ENCODE measurements around the gene TTYH2. TPM values are rescaled to one million over a fixed set of nuclear protein-coding genes. Genes with fewer than 3 reads are reported as not detected.

Gene TTYH2
- total RNA-seq, 1 donor from 2014 or later, result 3.4 TPM

DNA sequence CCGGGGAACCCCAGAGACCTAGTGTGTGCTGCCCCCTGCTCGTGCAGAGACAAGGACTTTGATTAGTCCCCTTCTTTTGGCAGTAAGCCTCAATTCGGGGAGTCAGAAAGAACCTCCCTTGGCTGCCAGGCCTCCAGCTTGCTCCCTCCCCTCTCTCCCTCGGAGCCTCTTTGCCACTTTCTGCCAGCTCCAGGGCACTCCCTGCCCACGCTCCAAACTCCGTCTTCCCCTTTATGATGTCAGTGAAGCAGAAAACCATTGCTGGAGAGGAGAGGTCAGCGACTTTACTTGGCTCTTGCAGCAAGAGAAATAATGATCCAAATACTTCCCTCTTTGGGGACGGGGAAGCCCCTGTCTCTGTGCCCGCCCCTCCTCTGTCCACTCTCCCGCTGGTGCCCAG lies 28.1 kb downstream of the TTYH2 start:
- intact Hi-C loops (cut with DNase I), result loop anchor here (2.0 kb wide), 1 partner anchor 23 kb away; no protein-coding TSS in a partner anchor
- Histone ChIP-seq H3K4me1 (no peaks in the 10 kb centered on the region), H3K9me3 (no peaks in the 10 kb centered on the region), H3K4me3 (no peak overlapping the region), H3K27ac (no peak overlapping the region), H3K27me3 (no peaks in the 10 kb centered on the region), H3K36me3 (no peaks in the 10 kb centered on the region)
- TF ChIP-seq POLR2A (IDR thresholded peaks at IDR 0.05) (no peak), POLR2AphosphoS5 (IDR thresholded peaks at IDR 0.05; ENCODE audit: insufficient read depth in 1 of 2, low read depth in 1 of 2) (no peak)
- TF ChIP-seq, protein P1, sequence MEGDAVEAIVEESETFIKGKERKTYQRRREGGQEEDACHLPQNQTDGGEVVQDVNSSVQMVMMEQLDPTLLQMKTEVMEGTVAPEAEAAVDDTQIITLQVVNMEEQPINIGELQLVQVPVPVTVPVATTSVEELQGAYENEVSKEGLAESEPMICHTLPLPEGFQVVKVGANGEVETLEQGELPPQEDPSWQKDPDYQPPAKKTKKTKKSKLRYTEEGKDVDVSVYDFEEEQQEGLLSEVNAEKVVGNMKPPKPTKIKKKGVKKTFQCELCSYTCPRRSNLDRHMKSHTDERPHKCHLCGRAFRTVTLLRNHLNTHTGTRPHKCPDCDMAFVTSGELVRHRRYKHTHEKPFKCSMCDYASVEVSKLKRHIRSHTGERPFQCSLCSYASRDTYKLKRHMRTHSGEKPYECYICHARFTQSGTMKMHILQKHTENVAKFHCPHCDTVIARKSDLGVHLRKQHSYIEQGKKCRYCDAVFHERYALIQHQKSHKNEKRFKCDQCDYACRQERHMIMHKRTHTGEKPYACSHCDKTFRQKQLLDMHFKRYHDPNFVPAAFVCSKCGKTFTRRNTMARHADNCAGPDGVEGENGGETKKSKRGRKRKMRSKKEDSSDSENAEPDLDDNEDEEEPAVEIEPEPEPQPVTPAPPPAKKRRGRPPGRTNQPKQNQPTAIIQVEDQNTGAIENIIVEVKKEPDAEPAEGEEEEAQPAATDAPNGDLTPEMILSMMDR (IDR thresholded peaks at IDR 0.05), result no peak
- no peak for DNase-seq (ENCODE audit: extremely low spot score in 2 of 2)

DNA sequence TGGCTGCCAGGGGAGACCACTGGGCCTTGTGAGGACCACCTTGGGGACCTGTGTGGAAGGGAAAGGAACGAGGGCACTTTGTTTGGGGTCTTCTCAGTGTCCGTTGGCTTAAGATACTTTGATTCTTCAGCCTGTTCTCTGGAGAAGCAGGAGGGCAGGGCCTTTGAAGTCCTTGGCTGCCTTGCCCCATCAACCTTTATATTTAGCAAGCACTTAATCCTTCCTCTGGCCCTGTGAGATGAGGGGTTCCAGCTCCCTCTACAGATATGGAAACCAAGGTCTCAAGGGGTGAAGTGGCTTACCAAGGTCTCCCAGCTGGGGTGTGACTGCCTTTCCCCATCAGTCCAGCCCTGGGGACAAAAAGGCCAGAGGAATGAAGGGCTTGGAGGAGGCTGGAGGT lies 28.5 kb downstream of the TTYH2 start:
- Histone ChIP-seq H3K4me1 (no peaks in the 10 kb centered on the region), H3K27me3 (no peaks in the 10 kb centered on the region), H3K9me3 (no peaks in the 10 kb centered on the region), H3K27ac (no peak overlapping the region), H3K36me3 (no peaks in the 10 kb centered on the region), H3K4me3 (no peak overlapping the region)
- no peak for DNase-seq (ENCODE audit: extremely low spot score in 2 of 2)
- TF ChIP-seq POLR2A (IDR thresholded peaks at IDR 0.05) (no peak), POLR2AphosphoS5 (IDR thresholded peaks at IDR 0.05; ENCODE audit: insufficient read depth in 1 of 2, low read depth in 1 of 2) (no peak)
- TF ChIP-seq, protein P1 (IDR thresholded peaks at IDR 0.05), result no peak
- intact Hi-C loops (cut with DNase I), result loop anchor here (2.0 kb wide), 1 partner anchor 23 kb away; no protein-coding TSS in a partner anchor

DNA sequence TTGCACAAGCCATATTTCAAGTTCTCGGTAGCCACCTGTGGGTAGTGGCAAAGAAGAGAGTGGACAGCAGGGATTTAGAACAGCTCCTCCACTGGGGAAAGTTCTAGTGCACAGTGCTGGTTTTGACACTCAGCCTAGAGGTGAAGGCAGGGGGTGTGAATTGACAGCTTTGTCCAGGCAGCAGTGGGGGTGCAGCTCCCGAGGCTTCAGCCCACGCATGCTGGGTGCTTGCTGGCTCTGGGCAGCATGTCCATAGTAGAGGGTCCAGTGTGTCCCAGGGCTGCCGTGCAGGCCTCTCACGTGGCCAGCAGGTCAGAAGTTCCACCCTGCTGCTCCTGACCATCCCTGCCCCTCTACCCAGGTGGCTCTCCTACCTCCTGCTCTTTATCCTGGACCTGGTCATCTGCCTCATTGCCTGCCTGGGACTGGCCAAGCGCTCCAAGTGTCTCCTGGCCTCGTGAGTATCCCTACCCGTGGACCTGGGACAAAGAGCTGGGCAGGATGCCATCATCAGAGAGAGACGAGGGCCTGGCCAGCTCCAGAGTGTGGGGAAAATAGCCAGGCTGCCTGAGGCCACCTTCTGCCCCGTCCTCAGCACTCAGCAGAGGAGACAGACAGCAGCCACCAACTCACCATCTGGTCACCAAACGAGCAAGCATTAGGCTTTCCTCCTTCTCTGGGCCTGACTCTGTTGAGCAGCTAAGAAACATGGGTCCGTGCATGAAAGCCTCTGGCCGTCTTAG lies 29.8 kb downstream of the TTYH2 start:
- intact Hi-C loops (cut with DNase I), result no loop called here
- Histone ChIP-seq H3K4me1 (no peaks in the 10 kb centered on the region), H3K4me3 (no peak overlapping the region), H3K27ac (no peak overlapping the region), H3K27me3 (no peaks in the 10 kb centered on the region), H3K9me3 (no peaks in the 10 kb centered on the region), H3K36me3 (no peaks in the 10 kb centered on the region)
- TF ChIP-seq POLR2A (IDR thresholded peaks at IDR 0.05), result no peak
- TF ChIP-seq, protein P1 (IDR thresholded peaks at IDR 0.05), result no peak
- TF ChIP-seq POLR2AphosphoS5 (IDR thresholded peaks at IDR 0.05; ENCODE audit: insufficient read depth in 1 of 2, low read depth in 1 of 2), result no peak
- DNase-seq (ENCODE audit: extremely low spot score in 2 of 2), result no peak

DNA sequence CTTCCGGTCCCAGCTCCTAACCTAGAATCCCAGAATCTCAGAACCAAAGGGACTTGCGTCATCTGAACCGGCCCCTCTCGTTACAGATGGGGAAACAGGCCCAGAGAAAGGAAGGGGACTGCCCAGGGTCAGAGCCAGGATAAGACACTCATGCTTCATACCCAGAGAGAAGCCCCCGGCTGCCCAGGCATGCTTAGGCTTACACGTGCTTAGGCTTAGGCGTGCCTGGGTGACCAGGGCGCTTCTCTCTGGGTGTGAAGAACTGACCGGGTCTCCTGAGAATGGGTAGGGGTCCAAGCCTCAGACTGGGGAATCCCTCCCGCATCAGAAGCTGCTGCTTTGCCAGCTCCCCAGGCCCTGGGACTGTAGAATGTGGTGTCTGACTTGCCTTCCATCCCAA lies 30.8 kb downstream of the TTYH2 start:
- no peak for TF ChIP-seq POLR2AphosphoS5 (IDR thresholded peaks at IDR 0.05; ENCODE audit: insufficient read depth in 1 of 2, low read depth in 1 of 2)
- TF ChIP-seq, protein P1 (IDR thresholded peaks at IDR 0.05), result no peak
- TF ChIP-seq POLR2A (IDR thresholded peaks at IDR 0.05), result no peak
- Histone ChIP-seq H3K27me3 (no peaks in the 10 kb centered on the region), H3K27ac (no peak overlapping the region), H3K36me3 (no peaks in the 10 kb centered on the region), H3K4me3 (no peak overlapping the region), H3K9me3 (no peaks in the 10 kb centered on the region), H3K4me1 (no peaks in the 10 kb centered on the region)
- intact Hi-C loops (cut with DNase I), result no loop called here
- no peak for DNase-seq (ENCODE audit: extremely low spot score in 2 of 2)

DNA sequence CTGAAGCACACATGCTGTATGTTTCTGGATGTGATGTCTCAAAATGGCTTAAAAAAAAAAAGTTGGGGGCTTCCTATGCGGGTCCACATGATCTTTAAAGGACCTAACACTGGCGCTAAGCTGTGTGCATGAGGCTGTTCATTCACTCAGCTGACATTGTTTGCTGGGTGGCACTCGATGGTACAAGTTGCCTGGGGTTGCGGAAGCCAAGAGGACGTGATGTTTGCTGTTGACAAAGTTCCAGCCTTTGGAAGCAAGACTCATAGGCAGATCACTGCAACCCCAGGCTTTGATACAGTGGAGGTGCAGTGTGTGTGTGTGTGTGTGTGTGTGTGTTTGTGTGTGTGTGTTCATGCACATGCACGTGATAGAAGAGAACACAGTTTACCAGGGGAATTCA lies 31.2 kb downstream of the TTYH2 start:
- Histone ChIP-seq H3K9me3 (no peaks in the 10 kb centered on the region), H3K36me3 (no peaks in the 10 kb centered on the region), H3K27me3 (no peaks in the 10 kb centered on the region), H3K27ac (no peak overlapping the region), H3K4me1 (no peaks in the 10 kb centered on the region), H3K4me3 (no peak overlapping the region)
- no peak for DNase-seq (ENCODE audit: extremely low spot score in 2 of 2)
- intact Hi-C loops (cut with DNase I), result no loop called here
- TF ChIP-seq POLR2AphosphoS5 (IDR thresholded peaks at IDR 0.05; ENCODE audit: insufficient read depth in 1 of 2, low read depth in 1 of 2) (no peak), POLR2A (IDR thresholded peaks at IDR 0.05) (no peak)
- TF ChIP-seq, protein P1 (IDR thresholded peaks at IDR 0.05), result no peak

Data from vagina (tissue), 2 donors.